AG04450 (cell line): ENCODE data around the gene ACSS2. TPM values are rescaled to one million over a fixed set of nuclear protein-coding genes. Genes with fewer than 3 reads are reported as not detected.
"Not testable (repeated sequence)": the region's sequence is repeated elsewhere in the genome, so short reads cannot be mapped to it uniquely, and the experiment has no call there.

Experiments
- CTCF ChIA-PET: fragments of 300-600, 350-600 bp; formaldehyde crosslinking; extraction: SDS; loops from one replicate; lab custom pipeline; 2022; ENCODE audit warnings: antibody characterized with exemption, inconsistent platforms; lab: Charles Lee
- POLR2A ChIA-PET: fragments of 350-600 bp; formaldehyde crosslinking; extraction: SDS; loops from one replicate; lab custom pipeline; 2021; ENCODE audit warnings: antibody characterized with exemption, inconsistent platforms; lab: Yijun Ruan, JAX
- DNase-seq: peaks from one replicate; pipeline ENCODE4 v3.0.0-alpha.2; 2011; ENCODE audit warnings: low read depth, low spot score
- H3K27ac ChIP-seq: one replicate; pipeline ENCODE4 v1.5.1; 2012; ENCODE audit warnings: low read depth, low read length, control low read depth
- H3K27me3 ChIP-seq: one replicate; pipeline ENCODE4 v1.6.0; 2012; ENCODE audit warnings: low read length; ENCODE audit not compliant: control insufficient read depth, insufficient read depth
- H3K4me3 ChIP-seq: 2 replicates; pipeline ENCODE4 v1.5.1; 2011; ENCODE audit warnings: mild to moderate bottlenecking, low read depth, low read length, control low read depth
- H3K9me3 ChIP-seq: 2 replicates; pipeline ENCODE4 v1.5.1; 2012; ENCODE audit warnings: low read length; ENCODE audit not compliant: control insufficient read depth, insufficient read depth
- polyA plus RNA-seq: library from polyadenylated mRNA; depleted of rRNA; stranded (reverse); fragments of >200 nt; gene quantifications from 2 replicates; pipeline ENCODE4 v1.2.3, GENCODE V29; 2011
- TF ChIP-seq, protein P1 (sequence below): IDR thresholded peaks from 2 replicates; pipeline ENCODE4 v1.5.1; 2011; ENCODE audit warnings: low read depth, low read length, control low read depth, inconsistent platforms

The ACSS2 gene
- polyA plus RNA-seq, 1 experiment = 37.3 TPM

- Histone ChIP-seq H3K4me3 (no peak overlapping the region), H3K27me3 (no peaks in the 10 kb centered on the region), H3K9me3 (no peaks in the 10 kb centered on the region), H3K27ac (no peak overlapping the region)
- TF ChIP-seq, protein P1, sequence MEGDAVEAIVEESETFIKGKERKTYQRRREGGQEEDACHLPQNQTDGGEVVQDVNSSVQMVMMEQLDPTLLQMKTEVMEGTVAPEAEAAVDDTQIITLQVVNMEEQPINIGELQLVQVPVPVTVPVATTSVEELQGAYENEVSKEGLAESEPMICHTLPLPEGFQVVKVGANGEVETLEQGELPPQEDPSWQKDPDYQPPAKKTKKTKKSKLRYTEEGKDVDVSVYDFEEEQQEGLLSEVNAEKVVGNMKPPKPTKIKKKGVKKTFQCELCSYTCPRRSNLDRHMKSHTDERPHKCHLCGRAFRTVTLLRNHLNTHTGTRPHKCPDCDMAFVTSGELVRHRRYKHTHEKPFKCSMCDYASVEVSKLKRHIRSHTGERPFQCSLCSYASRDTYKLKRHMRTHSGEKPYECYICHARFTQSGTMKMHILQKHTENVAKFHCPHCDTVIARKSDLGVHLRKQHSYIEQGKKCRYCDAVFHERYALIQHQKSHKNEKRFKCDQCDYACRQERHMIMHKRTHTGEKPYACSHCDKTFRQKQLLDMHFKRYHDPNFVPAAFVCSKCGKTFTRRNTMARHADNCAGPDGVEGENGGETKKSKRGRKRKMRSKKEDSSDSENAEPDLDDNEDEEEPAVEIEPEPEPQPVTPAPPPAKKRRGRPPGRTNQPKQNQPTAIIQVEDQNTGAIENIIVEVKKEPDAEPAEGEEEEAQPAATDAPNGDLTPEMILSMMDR = no peak
- POLR2A ChIA-PET = no interaction called here
- DNase-seq = no peak
- CTCF ChIA-PET = interaction anchor here (0.9 to 1.1 kb wide), 3 partner anchors 11 to 205 kb away, joined by 3 to 4 read pairs (median 3); partner anchors contain the start of genes GSS and MYH7B
These were observed 15.0 kb downstream of the ACSS2 start for GRCh38 chr20:34891166-34892062.

- no peak overlapping the region for H3K27ac ChIP-seq
- no peak for DNase-seq
- H3K9me3 ChIP-seq = no peaks in the 10 kb centered on the region
- ChIA-PET CTCF (interaction anchor here (1.1 kb wide), 1 partner anchor 203 kb away, joined by 3 read pairs; no protein-coding TSS in a partner anchor), POLR2A (interaction anchor here (0.6 kb wide), 1 partner anchor 12 kb away, joined by 13 read pairs; no protein-coding TSS in a partner anchor)
- TF ChIP-seq, protein P1 = no peak
- H3K4me3 ChIP-seq = no peak overlapping the region
- no peaks in the 10 kb centered on the region for H3K27me3 ChIP-seq
These were observed 16.3 kb downstream of the ACSS2 start for GRCh38 chr20:34892671-34893070.

DNA sequence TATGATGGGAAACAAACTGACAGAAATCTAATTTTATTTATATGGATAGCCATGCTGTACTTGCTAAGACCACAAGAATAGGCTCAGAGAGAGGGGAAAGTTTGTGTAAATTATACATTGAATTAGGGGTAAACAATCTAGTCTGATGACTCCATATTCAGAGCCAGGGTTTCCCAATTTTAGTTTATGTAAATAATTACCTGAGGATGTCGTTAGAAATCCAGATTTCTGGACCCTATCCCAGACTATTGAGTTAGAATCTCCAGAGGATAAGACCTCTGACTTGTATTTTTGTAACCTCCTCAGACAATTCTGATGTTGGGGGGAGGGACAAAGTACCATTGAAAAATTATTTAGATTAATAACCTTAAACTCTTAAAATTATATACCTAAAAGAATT, 18.3 kb downstream of the ACSS2 start:
- POLR2A ChIA-PET = no interaction called here
- no peak overlapping the region for H3K4me3 ChIP-seq
- no peaks in the 10 kb centered on the region for H3K27me3 ChIP-seq
- no peak overlapping the region for H3K27ac ChIP-seq
- no peak for DNase-seq
- no peaks in the 10 kb centered on the region; the same call in 1 of the 2 replicates for H3K9me3 ChIP-seq
- CTCF ChIA-PET = interaction anchor here (0.9 kb wide), 1 partner anchor 202 kb away, joined by 3 read pairs; no protein-coding TSS in a partner anchor
- TF ChIP-seq, protein P1 = no peak

DNA sequence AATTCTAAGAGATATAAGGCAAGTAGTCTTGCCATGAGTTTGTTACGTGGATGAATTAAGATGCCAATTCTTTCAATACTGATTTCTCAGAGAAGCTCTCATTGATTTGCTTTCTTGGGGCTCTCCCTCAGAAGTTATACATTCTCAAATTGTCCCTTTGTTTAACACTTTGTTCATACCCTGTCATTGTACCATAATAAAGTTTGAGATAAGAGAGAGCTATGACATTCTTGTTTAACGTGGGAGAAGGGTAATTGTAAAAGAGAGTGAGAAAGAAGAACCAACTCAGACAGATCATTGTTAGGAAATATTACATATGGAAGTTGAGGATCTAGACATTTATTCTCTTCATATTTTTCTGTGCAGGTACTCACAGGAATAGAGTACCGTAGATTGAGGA, 19.1 kb downstream of the ACSS2 start:
- no peaks in the 10 kb centered on the region for H3K27me3 ChIP-seq
- ChIA-PET POLR2A (no interaction called here), CTCF (no interaction called here)
- H3K4me3 ChIP-seq = no peak overlapping the region
- H3K9me3 ChIP-seq = no peaks in the 10 kb centered on the region; the same call in 1 of the 2 replicates
- no peak overlapping the region for H3K27ac ChIP-seq
- DNase-seq = no peak
- TF ChIP-seq, protein P1 = no peak

DNA sequence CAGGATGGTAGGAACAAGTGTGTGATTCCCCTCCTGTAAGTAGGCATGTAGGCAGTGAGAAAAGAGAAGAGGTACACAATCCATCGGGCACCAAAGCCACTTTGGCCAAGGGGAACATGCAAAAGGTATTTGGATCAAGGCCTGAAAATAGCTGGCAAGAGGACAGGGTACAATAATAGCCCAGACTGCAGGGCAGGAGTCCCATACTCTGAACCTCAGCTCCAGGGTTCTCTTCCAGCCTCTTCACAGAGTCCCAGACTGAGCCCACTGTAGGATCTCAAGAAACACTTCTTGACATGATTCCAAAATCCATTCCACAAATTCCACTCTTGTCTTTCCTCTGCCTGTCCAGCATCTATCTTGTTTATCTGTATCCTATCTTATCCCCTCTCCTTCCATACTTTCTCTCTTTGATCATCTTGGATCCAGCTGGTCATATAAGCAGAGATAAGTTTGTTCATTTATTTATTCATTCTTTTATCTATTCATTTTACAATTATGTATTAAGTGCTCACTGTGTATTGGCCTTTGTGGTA, 19.7 kb downstream of the ACSS2 start:
- TF ChIP-seq, protein P1 = no peak
- DNase-seq = no peak
- CTCF ChIA-PET = no interaction called here
- Histone ChIP-seq H3K27me3 (no peaks in the 10 kb centered on the region), H3K4me3 (no peak overlapping the region), H3K9me3 (no peaks in the 10 kb centered on the region; the same call in 1 of the 2 replicates), H3K27ac (no peak overlapping the region)
- POLR2A ChIA-PET = no interaction called here

DNA sequence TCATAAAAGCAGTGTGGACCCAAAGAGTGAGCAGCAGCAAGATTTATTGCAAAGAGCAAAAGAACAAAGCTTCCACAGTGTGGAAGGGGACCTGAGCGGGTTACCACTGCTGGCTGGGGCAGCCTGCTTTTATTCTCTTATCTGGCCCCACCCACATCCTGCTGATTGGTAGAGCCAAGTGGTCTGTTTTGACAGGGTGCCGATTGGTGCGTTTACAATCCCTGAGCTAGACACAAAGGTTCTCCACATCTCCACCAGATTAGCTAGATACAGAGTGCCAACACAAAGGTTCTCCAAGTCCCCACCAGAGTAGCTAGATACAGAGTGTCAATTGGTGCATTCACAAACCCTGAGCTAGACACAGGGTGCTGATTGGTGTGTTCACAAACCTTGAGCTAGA, 21.7 kb downstream of the ACSS2 start:
- POLR2A ChIA-PET, H3K9me3 ChIP-seq, H3K27me3 ChIP-seq, H3K27ac ChIP-seq, CTCF ChIA-PET, DNase-seq, H3K4me3 ChIP-seq: not testable (repeated sequence)

DNA sequence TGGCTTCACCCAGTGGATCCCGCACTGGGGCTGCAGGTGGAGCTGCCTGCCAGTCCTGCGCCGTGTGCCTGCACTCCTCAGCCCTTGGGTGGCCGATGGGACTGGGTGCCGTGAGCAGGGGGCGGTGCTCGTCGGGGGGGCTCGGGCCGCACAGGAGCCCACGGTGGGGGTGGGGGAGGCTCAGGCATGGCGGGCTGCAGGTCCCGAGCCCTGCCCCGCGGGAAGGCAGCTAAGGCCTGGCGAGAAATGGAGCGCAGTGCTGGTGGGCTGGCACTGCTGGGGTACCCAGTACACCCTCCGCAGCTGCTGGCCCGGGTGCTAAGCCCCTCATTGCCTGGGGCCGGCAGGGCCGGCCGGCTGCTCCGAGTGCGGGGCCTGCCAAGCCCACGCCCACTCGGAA, 22.3 kb downstream of the ACSS2 start:
- CTCF ChIA-PET = not testable (repeated sequence)

More for the DNA sequence above, 22.3 kb downstream of the ACSS2 start:
- H3K27me3 ChIP-seq, H3K9me3 ChIP-seq, DNase-seq, H3K27ac ChIP-seq, H3K4me3 ChIP-seq: not testable (repeated sequence)
- POLR2A ChIA-PET = interaction anchor here (1.8 kb wide), 1 partner anchor 22 kb away, joined by 5 read pairs; the partner anchor contains the start of gene ACSS2
